ENCODE results near the gene DPYSL5. TPM values are rescaled to one million over a fixed set of nuclear protein-coding genes. Genes with fewer than 3 reads are reported as not detected.

DPYSL5 gene
- total and polyA plus RNA-seq, 2 of the 13 experiments (the other 11 are each of a cell fraction or from before 2014, with no cell fraction given) = 0.15 TPM; not detected in 1

DNA sequence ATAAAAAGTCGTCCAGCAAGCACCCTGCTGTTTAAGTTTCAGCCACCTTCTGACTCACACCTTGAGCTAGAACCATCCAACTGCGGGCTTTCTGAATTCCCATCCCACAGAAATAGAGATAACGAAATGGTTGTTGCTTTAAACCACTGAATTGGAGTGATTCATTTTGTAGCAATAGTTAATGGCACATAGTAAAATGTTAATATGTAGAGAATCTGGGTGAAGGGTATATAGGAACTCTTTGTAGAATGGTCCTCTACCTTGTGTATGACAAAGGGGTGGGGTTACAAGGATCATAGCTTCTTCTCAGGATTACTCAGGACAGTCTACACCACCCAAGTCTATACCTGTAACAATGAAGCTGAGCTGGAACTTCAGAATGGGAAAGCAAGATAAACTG, 120.1 kb downstream of the DPYSL5 start:
- no peak overlapping the region for H3K9ac ChIP-seq (ENCODE audit: insufficient read depth, low read depth, low read length)
- BruUV-seq (replicated peaks) = no TSS peak
- POLR2A ChIA-PET = no interaction called here
- H4K20me1 ChIP-seq (ENCODE audit: insufficient read depth, low read length) = no peaks in the 10 kb centered on the region
- no peak overlapping the region for H2AFZ ChIP-seq (ENCODE audit: low read length)
- H3K9me3 ChIP-seq (ENCODE audit: low read length) = no peaks in the 10 kb centered on the region
- DNase-seq (ENCODE audit: low spot score) (no peak), ATAC-seq (no peak), FAIRE-seq (no peak)
- intact Hi-C loops (cut with micrococcal nuclease; ENCODE audit: unreplicated experiment) (no loop called here), in situ Hi-C loops (cut with HindIII; ENCODE audit: extremely low pct_ligation_motif_present, low pct_unique_long_range_greater_than_20kb) (loop anchor here (10.0 kb wide), 1 partner anchor 317 kb away; the partner anchor contains the start of gene TRIM54)
- TF ChIP-seq GABPB1 (CRISPR knock-in tag; IDR thresholded peaks at IDR 0.05) = no peak
- no peak for TF ChIP-seq ZNF33B (CRISPR knock-in tag; IDR thresholded peaks at IDR 0.05)
- TF ChIP-seq ZNF672 (CRISPR knock-in tag; IDR thresholded peaks at IDR 0.05) = no peak
- no peak for TF ChIP-seq TAF1 (CRISPR knock-in tag; IDR thresholded peaks at IDR 0.05)
- no peak for TF ChIP-seq ISL2 (CRISPR knock-in tag; IDR thresholded peaks at IDR 0.05)
- TF ChIP-seq ADNP (CRISPR knock-in tag; IDR thresholded peaks at IDR 0.05) = no peak
- no peak for TF ChIP-seq FLYWCH1 (CRISPR knock-in tag; IDR thresholded peaks at IDR 0.05)
- TF ChIP-seq MIER2 (CRISPR knock-in tag; IDR thresholded peaks at IDR 0.05) = no peak
- no peak for TF ChIP-seq STAT5B (CRISPR knock-in tag; IDR thresholded peaks at IDR 0.05)
- no peak for TF ChIP-seq POLR2A (IDR thresholded peaks at IDR 0.05; ENCODE audit: insufficient read depth in 1 of 2, low read depth in 2 of 2, low read length in 2 of 2)
- TF ChIP-seq RORA (CRISPR knock-in tag; IDR thresholded peaks at IDR 0.05) = no peak
- TF ChIP-seq, protein P1, sequence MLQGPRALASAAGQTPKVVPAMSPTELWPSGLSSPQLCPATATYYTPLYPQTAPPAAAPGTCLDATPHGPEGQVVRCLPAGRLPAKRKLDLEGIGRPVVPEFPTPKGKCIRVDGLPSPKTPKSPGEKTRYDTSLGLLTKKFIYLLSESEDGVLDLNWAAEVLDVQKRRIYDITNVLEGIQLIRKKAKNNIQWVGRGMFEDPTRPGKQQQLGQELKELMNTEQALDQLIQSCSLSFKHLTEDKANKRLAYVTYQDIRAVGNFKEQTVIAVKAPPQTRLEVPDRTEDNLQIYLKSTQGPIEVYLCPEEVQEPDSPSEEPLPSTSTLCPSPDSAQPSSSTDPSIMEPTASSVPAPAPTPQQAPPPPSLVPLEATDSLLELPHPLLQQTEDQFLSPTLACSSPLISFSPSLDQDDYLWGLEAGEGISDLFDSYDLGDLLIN (CRISPR knock-in tag; IDR thresholded peaks at IDR 0.05; ENCODE audit: borderline replicate concordance) = no peak
- no peaks in the 10 kb centered on the region for H3K79me2 ChIP-seq (ENCODE audit: insufficient read depth, low read length)
- H3K4me2 ChIP-seq (ENCODE audit: low read depth, low read length) = no peak overlapping the region
- H3K4me1 ChIP-seq (ENCODE audit: insufficient read depth, low read length) = peaks cover 13% of the 10 kb centered on the region
- CTCF ChIA-PET (ENCODE audit: low intra/inter-chr PET ratio, low total read pairs) = no interaction called here
- no peak overlapping the region for H3K4me3 ChIP-seq (replicated peaks in 1 of 3; ENCODE audit: insufficient read depth in 1 of 3, low read depth in 2 of 3, low read length in 3 of 3)
- H3K27me3 ChIP-seq (ENCODE audit: control insufficient read depth in 1 of 2, insufficient read depth in 2 of 2, low read length in 2 of 2) = peaks cover 0 to 41% of the 10 kb centered on the region in 2 experiments; a peak in 4 of 5 replicates
- no peaks in the 10 kb centered on the region for H3K36me3 ChIP-seq (replicated peaks in 1 of 2; ENCODE audit: control insufficient read depth in 1 of 2, insufficient read depth in 2 of 2, low read length in 2 of 2)
- WGBS (ENCODE audit: low lambda C conversion rate) = under 1% methylated on average over 3 of the region's 3 CpGs
- H3K27ac ChIP-seq (ENCODE audit: extremely low read length, insufficient read depth, low read length) = no peak overlapping the region

All from HepG2 (cell line).